CD4-positive, alpha-beta memory T cell (primary cell): ENCODE results near the gene SLC22A3. TPM values are rescaled to one million over a fixed set of nuclear protein-coding genes. Genes with fewer than 3 reads are reported as not detected.
"Not testable (repeated sequence)": the region's sequence is repeated elsewhere in the genome, so short reads cannot be mapped to it uniquely, and the experiment has no call there.

ENCODE experiments used
- CTCF ChIA-PET: fragments of 350-600 bp; sonication (Branson Sonifier 250); formaldehyde crosslinking; loops from one replicate; lab custom pipeline; 2021; ENCODE audit warnings: inconsistent platforms; ENCODE audit not compliant: partially characterized antibody; lab: Charles Lee
- POLR2A ChIA-PET: fragments of 350-600 bp; sonication (Branson Sonifier 250); formaldehyde crosslinking; loops from one replicate; lab custom pipeline; 2021; ENCODE audit not compliant: partially characterized antibody; lab: Charles Lee
- DNase-seq, 5 donors: peaks; one replicate each; pipeline versions ENCODE4 v3.0.0 to v3.0.0-alpha.2; 2020 to 2022; ENCODE audit warnings: mixed read lengths in 1 of 5
- H3K27ac ChIP-seq: one replicate; pipeline ENCODE4 v1.7.0; 2013; ENCODE audit warnings: low read depth, low read length
- H3K27me3 ChIP-seq: 2 replicates; pipeline ENCODE4 v1.7.0; 2013; ENCODE audit warnings: mild to moderate bottlenecking, low read length, moderate library complexity; ENCODE audit not compliant: insufficient read depth
- H3K36me3 ChIP-seq: 2 replicates; pipeline ENCODE4 v1.7.0; 2013; ENCODE audit warnings: mild to moderate bottlenecking, low read length, moderate library complexity; ENCODE audit not compliant: insufficient read depth
- H3K4me1 ChIP-seq: 2 replicates; pipeline ENCODE4 v1.7.0; 2013; ENCODE audit warnings: mild to moderate bottlenecking, low read length, moderate library complexity; ENCODE audit not compliant: insufficient read depth
- H3K4me3 ChIP-seq, 2 donors: one replicate each; pipeline ENCODE4 v1.7.0; 2013; ENCODE audit warnings: low read length in 2 of 2, mild to moderate bottlenecking in 1 of 2
- H3K9me3 ChIP-seq, 2 donors: one replicate each; pipeline ENCODE4 v1.7.0; 2013; ENCODE audit warnings: low read length in 2 of 2, control low read depth in 1 of 2; ENCODE audit not compliant: control insufficient read depth in 1 of 2
- H3K27ac Mint-ChIP-seq, 7 donors: one replicate each; pipeline ENCODE4 v1.8.0; 2020 to 2021; ENCODE audit warnings: mixed read lengths in 7 of 7, mild to moderate bottlenecking in 6 of 7, inconsistent platforms in 3 of 7, moderate library complexity in 3 of 7
- H3K27me3 Mint-ChIP-seq, 2 donors: one replicate each; pipeline ENCODE4 v1.8.0; 2020 to 2021; ENCODE audit warnings: mixed read lengths in 2 of 2
- H3K36me3 Mint-ChIP-seq, 2 donors: one replicate each; pipeline ENCODE4 v1.8.0; 2020 to 2021; ENCODE audit warnings: mixed read lengths in 2 of 2, inconsistent platforms in 1 of 2, mild to moderate bottlenecking in 1 of 2
- H3K4me1 Mint-ChIP-seq, 4 donors: one replicate each; pipeline ENCODE4 v1.8.0; 2020 to 2021; ENCODE audit warnings: mixed read lengths in 4 of 4, mild to moderate bottlenecking in 1 of 4
- H3K4me3 Mint-ChIP-seq, 8 donors: one replicate each; pipeline ENCODE4 v1.8.0; 2020 to 2021; ENCODE audit warnings: mixed read lengths in 8 of 8, mild to moderate bottlenecking in 7 of 8, moderate library complexity in 6 of 8, inconsistent platforms in 3 of 8
- H3K9me3 Mint-ChIP-seq, 8 donors: one replicate each; pipeline ENCODE4 v1.8.0; 2020 to 2021; ENCODE audit warnings: mixed read lengths in 8 of 8, mild to moderate bottlenecking in 5 of 8, inconsistent platforms in 3 of 8, moderate library complexity in 1 of 8
- intact Hi-C: fragments of 100-400 bp; cut with micrococcal nuclease; formaldehyde crosslinking; loops from one replicate; pipeline ENCODE4 v1.15.1; 2023
- polyA plus RNA-seq, 2 donors: library from polyadenylated mRNA; unstranded; fragments of 300-500 nt; fragmentation: Illumina TruSeq; gene quantifications; one replicate each; pipeline ENCODE4 v1.2.3, GENCODE V29; 2021
- total RNA-seq, 2 experiments: library from RNA; stranded (reverse); gene quantifications; one replicate each; pipeline ENCODE4 v1.2.3, GENCODE V29; 2021

SLC22A3 gene
- total and polyA plus RNA-seq, 4 experiments from 2014 or later = 0.20 to 0.38 TPM; not detected in 2

GRCh38 chr6:160442151-160442550 lies 94.0 kb downstream of the SLC22A3 start:
- Histone ChIP-seq H3K27ac (no peak overlapping the region), H3K4me3 (no peak overlapping the region), H3K4me1 (no peaks in the 10 kb centered on the region), H3K9me3 (no peaks in the 10 kb centered on the region), H3K36me3 (no peaks in the 10 kb centered on the region), H3K27me3 (no peaks in the 10 kb centered on the region)
- POLR2A ChIA-PET = no interaction called here
- Mint-ChIP-seq H3K9me3 (peaks cover 0 to 10% (median 3%) of the 10 kb centered on the region in 8 donors), H3K27ac (no peak overlapping the region), H3K36me3 (peaks cover 2 to 7% of the 10 kb centered on the region in 2 donors), H3K4me1 (peaks cover 0 to 2% (median 0%) of the 10 kb centered on the region in 4 donors), H3K4me3 (no peak overlapping the region), H3K27me3 (peaks cover 6 to 13% of the 10 kb centered on the region in 2 donors)
- intact Hi-C loops = no loop called here
- DNase-seq = no peak
- CTCF ChIA-PET = interaction anchor here (2.4 kb wide), 1 partner anchor 14 kb away, joined by 10 read pairs; no protein-coding TSS in a partner anchor

GRCh38 chr6:160445130-160445529 lies 97.0 kb downstream of the SLC22A3 start:
- Histone ChIP-seq H3K36me3 (no peaks in the 10 kb centered on the region), H3K27ac (no peak overlapping the region), H3K4me1 (no peaks in the 10 kb centered on the region), H3K4me3 (no peak overlapping the region), H3K9me3 (no peaks in the 10 kb centered on the region), H3K27me3 (no peaks in the 10 kb centered on the region)
- intact Hi-C loops = no loop called here
- no peak for DNase-seq
- POLR2A ChIA-PET = no interaction called here
- Mint-ChIP-seq H3K4me3 (no peak overlapping the region), H3K9me3 (peaks cover 2 to 15% (median 8%) of the 10 kb centered on the region in 8 donors), H3K27ac (peak overlapping the region in 1 of 7 donors; percentile 78), H3K4me1 (peaks cover 0 to 2% (median 0%) of the 10 kb centered on the region in 4 donors), H3K27me3 (peaks cover 6 to 13% of the 10 kb centered on the region in 2 donors), H3K36me3 (peaks cover 2 to 15% of the 10 kb centered on the region in 2 donors)
- CTCF ChIA-PET = interaction anchor here (0.7 kb wide), 1 partner anchor 11 kb away, joined by 4 read pairs; no protein-coding TSS in a partner anchor

- ChIA-PET CTCF (interaction anchor here (1.5 kb wide), 1 partner anchor 9 kb away, joined by 4 read pairs; no protein-coding TSS in a partner anchor), POLR2A (no interaction called here)
- peaks cover 0 to 2% (median 0%) of the 10 kb centered on the region in 4 donors for H3K4me1 Mint-ChIP-seq
- H3K4me3 Mint-ChIP-seq = no peak overlapping the region
- H3K4me3 ChIP-seq = no peak overlapping the region
- no peaks in the 10 kb centered on the region for H3K27me3 ChIP-seq
- peaks cover 2 to 17% (median 11%) of the 10 kb centered on the region in 8 donors for H3K9me3 Mint-ChIP-seq
- no peak overlapping the region for H3K27ac ChIP-seq
- H3K27me3 Mint-ChIP-seq = peaks cover 6 to 13% of the 10 kb centered on the region in 2 donors
- H3K9me3 ChIP-seq = no peaks in the 10 kb centered on the region
- no peaks in the 10 kb centered on the region for H3K4me1 ChIP-seq
- no peaks in the 10 kb centered on the region for H3K36me3 ChIP-seq
- DNase-seq = no peak
- intact Hi-C loops = no loop called here
- H3K27ac Mint-ChIP-seq = no peak overlapping the region
- peaks cover 2 to 23% of the 10 kb centered on the region in 2 donors for H3K36me3 Mint-ChIP-seq
These were observed 99.2 kb downstream of the SLC22A3 start for GRCh38 chr6:160447350-160447749.

- H3K36me3 Mint-ChIP-seq = peaks cover 5 to 23% of the 10 kb centered on the region in 2 donors
- H3K27ac ChIP-seq, DNase-seq, POLR2A ChIA-PET, H3K27ac Mint-ChIP-seq, H3K9me3 ChIP-seq, H3K4me1 Mint-ChIP-seq, H3K27me3 Mint-ChIP-seq, H3K4me3 ChIP-seq, H3K36me3 ChIP-seq, H3K4me1 ChIP-seq, H3K27me3 ChIP-seq, H3K4me3 Mint-ChIP-seq: not testable (repeated sequence)
- H3K9me3 Mint-ChIP-seq = peaks cover 2 to 17% (median 11%) of the 10 kb centered on the region in 8 donors
- intact Hi-C loops = loop anchor here (10.0 kb wide), 1 partner anchor 1275 kb away; no protein-coding TSS in a partner anchor
- CTCF ChIA-PET = interaction anchor here (1.3 to 2.8 kb wide), 3 partner anchors 15 to 311 kb away, joined by 4 to 12 read pairs (median 5); no protein-coding TSS in a partner anchor
These were observed 101.6 kb downstream of the SLC22A3 start for GRCh38 chr6:160449787-160450186.

- Mint-ChIP-seq H3K27me3 (peaks cover 4 to 5% of the 10 kb centered on the region in 2 donors), H3K4me3 (no peak overlapping the region), H3K36me3 (peaks cover 3 to 23% of the 10 kb centered on the region in 2 donors), H3K9me3 (peaks cover 0 to 14% (median 9%) of the 10 kb centered on the region in 8 donors), H3K27ac (no peak overlapping the region), H3K4me1 (peaks cover 0 to 2% (median 0%) of the 10 kb centered on the region in 4 donors)
- ChIA-PET POLR2A (no interaction called here), CTCF (interaction anchor here (1.9 to 2.8 kb wide), 2 partner anchors 69 to 312 kb away, joined by 5 to 12 read pairs; no protein-coding TSS in a partner anchor)
- H3K9me3 ChIP-seq = no peaks in the 10 kb centered on the region
- DNase-seq = no peak
- no peak overlapping the region for H3K4me3 ChIP-seq
- H3K4me1 ChIP-seq = peaks cover 5% of the 10 kb centered on the region
- no peaks in the 10 kb centered on the region for H3K27me3 ChIP-seq
- no peaks in the 10 kb centered on the region for H3K36me3 ChIP-seq
- H3K27ac ChIP-seq = no peak overlapping the region
- intact Hi-C loops = loop anchor here (10.0 kb wide), 1 partner anchor 1276 kb away; no protein-coding TSS in a partner anchor
These were observed 102.7 kb downstream of the SLC22A3 start for GRCh38 chr6:160450849-160451248.

GRCh38 chr6:160454303-160454702 lies 106.1 kb downstream of the SLC22A3 start:
- ChIA-PET POLR2A (no interaction called here), CTCF (interaction anchor here (1.4 to 4.8 kb wide), 5 partner anchors 309 to 762 kb away, joined by 3 to 90 read pairs (median 5); partner anchors contain the start of gene SOD2)
- intact Hi-C loops = loop anchor here (10.0 kb wide), 1 partner anchor 1280 kb away; no protein-coding TSS in a partner anchor
- H3K9me3 ChIP-seq = no peaks in the 10 kb centered on the region
- no peak overlapping the region for H3K4me3 ChIP-seq
- peaks cover 37% of the 10 kb centered on the region for H3K4me1 ChIP-seq
- Mint-ChIP-seq H3K9me3 (peaks cover 0 to 9% (median 6%) of the 10 kb centered on the region in 8 donors), H3K27me3 (peaks cover 0 to 3% of the 10 kb centered on the region in 2 donors), H3K27ac (no peak overlapping the region), H3K4me1 (peaks cover 16 to 22% (median 18%) of the 10 kb centered on the region in 4 donors), H3K36me3 (peaks cover 3 to 12% of the 10 kb centered on the region in 2 donors), H3K4me3 (no peak overlapping the region)
- H3K27ac ChIP-seq = no peak overlapping the region
- DNase-seq = no peak
- H3K27me3 ChIP-seq = no peaks in the 10 kb centered on the region
- no peaks in the 10 kb centered on the region for H3K36me3 ChIP-seq

- no peak for DNase-seq
- ChIA-PET POLR2A (interaction anchor here (1.0 to 1.4 kb wide), 2 partner anchors 9 to 316 kb away, joined by 4 to 6 read pairs; no protein-coding TSS in a partner anchor), CTCF (interaction anchor here (0.6 to 4.8 kb wide), 34 partner anchors 8 to 1281 kb away, joined by 3 to 90 read pairs (median 4); partner anchors contain the start of genes SOD2 and WTAP)
- Mint-ChIP-seq H3K27ac (no peak overlapping the region), H3K4me1 (peaks cover 23 to 30% (median 26%) of the 10 kb centered on the region in 4 donors), H3K36me3 (peaks cover 3 to 8% of the 10 kb centered on the region in 2 donors), H3K4me3 (no peak overlapping the region), H3K9me3 (peaks cover 0 to 5% (median 2%) of the 10 kb centered on the region in 8 donors), H3K27me3 (no peaks in the 10 kb centered on the region)
- Histone ChIP-seq H3K27ac (no peak overlapping the region), H3K27me3 (no peaks in the 10 kb centered on the region), H3K4me3 (no peak overlapping the region), H3K4me1 (peaks cover 44% of the 10 kb centered on the region), H3K36me3 (no peaks in the 10 kb centered on the region), H3K9me3 (no peaks in the 10 kb centered on the region)
- intact Hi-C loops = loop anchor here (5.0 to 10.0 kb wide), 2 partner anchors 368 to 1280 kb away; no protein-coding TSS in a partner anchor
These were observed 106.9 kb downstream of the SLC22A3 start for GRCh38 chr6:160455081-160455480.
